Measurements from ENCODE around the gene SNRPA. TPM values are rescaled to one million over a fixed set of nuclear protein-coding genes. Genes with fewer than 3 reads are reported as not detected.

Gene SNRPA
- total and polyA plus RNA-seq, 2 donors (not counting 1 experiment from before 2014, with no cell fraction given), result 92.0 to 147 TPM

DNA sequence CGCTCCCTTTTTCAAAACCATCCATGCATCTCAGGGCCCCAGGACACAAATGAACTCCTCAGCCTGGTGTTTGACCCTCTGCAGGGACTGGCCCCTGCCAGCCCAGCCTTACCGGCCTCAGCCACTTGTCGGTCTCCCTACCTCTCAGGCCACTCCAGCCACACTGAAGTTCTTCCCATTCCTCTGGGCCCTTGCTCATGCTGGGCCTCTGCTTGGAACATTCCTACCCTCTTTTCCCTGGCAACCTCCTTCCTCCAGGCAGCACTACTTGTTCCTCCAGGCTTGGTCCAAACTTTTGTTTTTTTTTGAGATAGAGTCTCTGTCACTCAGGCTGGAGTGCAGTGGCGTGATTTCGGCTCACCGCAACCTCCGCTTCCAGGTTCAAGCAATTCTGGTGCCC, 40.3 kb downstream of the SNRPA start:
- ChIA-PET POLR2A (interaction anchor here (1.3 kb wide), 1 partner anchor 13 kb away, joined by 4 read pairs; the partner anchor contains the start of gene RAB4B), CTCF (interaction anchor here (1.0 kb wide), 1 partner anchor 128 kb away, joined by 5 read pairs; no protein-coding TSS in a partner anchor)
- no peak overlapping the region for H3K9ac ChIP-seq (ENCODE audit: low read length)
- H3K4me3 ChIP-seq (ENCODE audit: control extremely low read depth in 1 of 5, extremely low read depth in 1 of 5, insufficient read depth in 1 of 5, low read depth in 2 of 5, low read length in 4 of 5), result no peak overlapping the region
- H4K20me1 ChIP-seq (ENCODE audit: control insufficient read depth, insufficient read depth, low read length, poor library complexity, severe bottlenecking), result peaks cover 6% of the 10 kb centered on the region
- H3K4me3 Mint-ChIP-seq, result no peak overlapping the region
- H3K27me3 ChIP-seq (replicated peaks in 1 of 4; ENCODE audit: control extremely low read depth in 1 of 4, control insufficient read depth in 3 of 4, insufficient read depth in 4 of 4, low read length in 3 of 4), result no peaks in the 10 kb centered on the region
- intact Hi-C loops (cut with micrococcal nuclease), result no loop called here
- H3K27ac Mint-ChIP-seq, result peak overlapping the region; percentile 79
- H3K27me3 Mint-ChIP-seq, result no peaks in the 10 kb centered on the region
- peak overlapping the region in 1 of 2 donors; percentile 69 for H3K27ac ChIP-seq (ENCODE audit: low read length in 2 of 2)
- peaks cover 4% of the 10 kb centered on the region for H3K79me2 ChIP-seq (ENCODE audit: control insufficient read depth, insufficient read depth, low read length)
- WGBS (ENCODE audit: insufficient coverage), result 76% methylated on average over 7 of the region's 7 CpGs
- ATAC-seq (ENCODE audit: low read depth) (no peak), DNase-seq (no peak)
- H3K9me3 ChIP-seq (ENCODE audit: control extremely low read depth in 1 of 3, control insufficient read depth in 2 of 3, insufficient read depth in 1 of 3, low read length in 2 of 3), result no peaks in the 10 kb centered on the region
- H3K4me1 Mint-ChIP-seq, result peaks cover 34% of the 10 kb centered on the region
- no peak overlapping the region for H3K4me2 ChIP-seq (replicated peaks; ENCODE audit: low read depth, low read length, poor library complexity, severe bottlenecking)
- H2AFZ ChIP-seq (ENCODE audit: insufficient read depth, low read depth, low read length, poor library complexity, severe bottlenecking), result no peak overlapping the region
- peaks cover 1 to 35% of the 10 kb centered on the region in 2 experiments for H3K36me3 ChIP-seq (replicated peaks in 1 of 2; ENCODE audit: control extremely low read depth in 1 of 2, control insufficient read depth in 1 of 2, extremely low read depth in 1 of 2, insufficient read depth in 2 of 2, low read length in 1 of 2)
- H3K9me3 Mint-ChIP-seq (ENCODE audit: insufficient read depth), result no peaks in the 10 kb centered on the region
- no peak for TF ChIP-seq EZH2 (IDR thresholded peaks at IDR 0.05; ENCODE audit: borderline replicate concordance, insufficient read depth, low read depth, low read length, poor library complexity, severe bottlenecking)
- no peak for TF ChIP-seq CTCF (IDR thresholded peaks at IDR 0.05)
- H3K4me1 ChIP-seq (ENCODE audit: control insufficient read depth in 2 of 2, insufficient read depth in 2 of 2, low read length in 2 of 2), result peaks cover 10 to 16% of the 10 kb centered on the region in 2 donors

DNA sequence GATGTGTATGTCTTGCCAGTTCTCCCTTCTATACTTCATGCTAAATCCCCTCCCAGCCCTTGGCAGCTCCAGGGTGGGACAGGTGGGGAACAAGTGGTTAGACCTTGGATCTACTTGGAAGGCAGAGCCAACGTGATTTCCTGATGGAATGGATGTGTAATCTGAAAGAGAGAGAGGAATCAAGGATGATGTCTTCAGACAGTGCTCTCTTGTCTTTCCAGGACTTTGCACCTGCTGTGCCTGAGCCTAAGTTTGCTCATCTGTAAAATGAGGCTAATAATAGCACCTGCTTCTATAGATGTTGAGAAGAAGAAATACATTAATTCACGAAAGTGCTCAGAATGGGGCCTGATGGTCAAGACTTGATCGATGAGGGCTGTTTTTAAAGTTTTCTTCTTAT, 41.0 kb downstream of the SNRPA start:
- intact Hi-C loops (cut with micrococcal nuclease), result no loop called here
- Mint-ChIP-seq H3K27ac (peak overlapping the region; percentile 72), H3K9me3 (ENCODE audit: insufficient read depth) (no peaks in the 10 kb centered on the region), H3K4me3 (no peak overlapping the region), H3K4me1 (peaks cover 35% of the 10 kb centered on the region), H3K27me3 (no peaks in the 10 kb centered on the region)
- Histone ChIP-seq H4K20me1 (ENCODE audit: control insufficient read depth, insufficient read depth, low read length, poor library complexity, severe bottlenecking) (no peaks in the 10 kb centered on the region), H2AFZ (ENCODE audit: insufficient read depth, low read depth, low read length, poor library complexity, severe bottlenecking) (no peak overlapping the region), H3K27me3 (replicated peaks in 1 of 4; ENCODE audit: control extremely low read depth in 1 of 4, control insufficient read depth in 3 of 4, insufficient read depth in 4 of 4, low read length in 3 of 4) (no peaks in the 10 kb centered on the region), H3K79me2 (ENCODE audit: control insufficient read depth, insufficient read depth, low read length) (peaks cover 7% of the 10 kb centered on the region), H3K4me2 (replicated peaks; ENCODE audit: low read depth, low read length, poor library complexity, severe bottlenecking) (peak overlapping the region; percentile 20), H3K9ac (ENCODE audit: low read length) (no peak overlapping the region), H3K36me3 (replicated peaks in 1 of 2; ENCODE audit: control extremely low read depth in 1 of 2, control insufficient read depth in 1 of 2, extremely low read depth in 1 of 2, insufficient read depth in 2 of 2, low read length in 1 of 2) (peaks cover 1 to 31% of the 10 kb centered on the region in 2 experiments), H3K4me1 (ENCODE audit: control insufficient read depth in 2 of 2, insufficient read depth in 2 of 2, low read length in 2 of 2) (peaks cover 15 to 16% of the 10 kb centered on the region in 2 donors), H3K4me3 (ENCODE audit: control extremely low read depth in 1 of 5, extremely low read depth in 1 of 5, insufficient read depth in 1 of 5, low read depth in 2 of 5, low read length in 4 of 5) (no peak overlapping the region), H3K9me3 (ENCODE audit: control extremely low read depth in 1 of 3, control insufficient read depth in 2 of 3, insufficient read depth in 1 of 3, low read length in 2 of 3) (no peaks in the 10 kb centered on the region), H3K27ac (ENCODE audit: low read length in 2 of 2) (peak overlapping the region in 1 of 2 donors; percentile 69)
- ChIA-PET POLR2A (interaction anchor here (1.3 kb wide), 1 partner anchor 13 kb away, joined by 4 read pairs; the partner anchor contains the start of gene RAB4B), CTCF (interaction anchor here (1.0 kb wide), 1 partner anchor 129 kb away, joined by 5 read pairs; no protein-coding TSS in a partner anchor)
- TF ChIP-seq EZH2 (IDR thresholded peaks at IDR 0.05; ENCODE audit: borderline replicate concordance, insufficient read depth, low read depth, low read length, poor library complexity, severe bottlenecking) (no peak), CTCF (IDR thresholded peaks at IDR 0.05) (no peak)
- ATAC-seq (ENCODE audit: low read depth) (no peak), DNase-seq (no peak)
- 68% methylated on average over 3 of the region's 3 CpGs for WGBS (ENCODE audit: insufficient coverage)

Data from B cell (primary cell).